Activated CD8-positive, alpha-beta T cell treated with anti-CD3 and anti-CD28 coated beads, Interleukin-2, amount 10 ng/mL, durations not matched to agents 7 days and 5 days (primary cell): ENCODE data around the gene ERN2. TPM values are rescaled to one million over a fixed set of nuclear protein-coding genes. Genes with fewer than 3 reads are reported as not detected.
A peak's percentile ranks its signal among the peaks of the same experiment; 100 is the strongest.

ENCODE experiments used
- ATAC-seq: fragments of 150-1000 bp; cut with Tn5 transposase; one replicate; pipeline ENCODE4 v1.10.0; 2021; ENCODE audit warnings: moderate library complexity
- CTCF ChIA-PET: fragments of 350-600 bp; sonication (Branson Sonifier 250); formaldehyde crosslinking; loops from one replicate; lab custom pipeline; 2021; ENCODE audit warnings: antibody characterized with exemption; lab: Charles Lee
- POLR2A ChIA-PET: fragments of 350-600 bp; sonication (Branson Sonifier 250); formaldehyde crosslinking; loops from one replicate; lab custom pipeline; 2021; ENCODE audit warnings: antibody characterized with exemption; lab: Charles Lee
- DNase-seq: peaks from one replicate; pipeline ENCODE4 v3.0.0-alpha.2; 2020
- H3K27ac Mint-ChIP-seq: one replicate; pipeline ENCODE4 v1.8.0; 2021; ENCODE audit warnings: mild to moderate bottlenecking, mixed read lengths
- H3K27me3 Mint-ChIP-seq: one replicate; pipeline ENCODE4 v1.8.0; 2021; ENCODE audit warnings: low read depth, mixed read lengths
- H3K36me3 Mint-ChIP-seq: one replicate; pipeline ENCODE4 v1.8.0; 2021; ENCODE audit warnings: low read depth, mixed read lengths
- H3K4me1 Mint-ChIP-seq: one replicate; pipeline ENCODE4 v1.8.0; 2021; ENCODE audit warnings: low read depth, mixed read lengths
- H3K4me3 Mint-ChIP-seq: one replicate; pipeline ENCODE4 v1.8.0; 2021; ENCODE audit warnings: mild to moderate bottlenecking, mixed read lengths
- H3K9me3 Mint-ChIP-seq: one replicate; pipeline ENCODE4 v1.8.0; 2022; ENCODE audit warnings: mixed read lengths; ENCODE audit not compliant: insufficient read depth
- total RNA-seq, 2 experiments: library from RNA; stranded (reverse); gene quantifications; one replicate each; pipeline ENCODE4 v1.2.3, GENCODE V29; 2021

The ERN2 gene
- total RNA-seq, 2 experiments from 2014 or later, result not detected

- Mint-ChIP-seq H3K27ac (no peak overlapping the region), H3K4me1 (no peaks in the 10 kb centered on the region), H3K27me3 (peaks cover 28% of the 10 kb centered on the region), H3K9me3 (peaks cover 16% of the 10 kb centered on the region), H3K36me3 (peaks cover 2% of the 10 kb centered on the region), H3K4me3 (no peak overlapping the region)
- ChIA-PET CTCF (no interaction called here), POLR2A (no interaction called here)
- no peak for ATAC-seq
- no peak for DNase-seq
These were observed 2.5 kb downstream of the ERN2 start for GRCh38 chr16:23710504-23710903.

- ChIA-PET POLR2A (no interaction called here), CTCF (no interaction called here)
- ATAC-seq (no peak), DNase-seq (no peak)
- Mint-ChIP-seq H3K9me3 (peaks cover 16% of the 10 kb centered on the region), H3K36me3 (peaks cover 2% of the 10 kb centered on the region), H3K4me3 (no peak overlapping the region), H3K4me1 (no peaks in the 10 kb centered on the region), H3K27me3 (peaks cover 31% of the 10 kb centered on the region), H3K27ac (no peak overlapping the region)
These were observed 3.0 kb downstream of the ERN2 start for GRCh38 chr16:23710008-23710407.

DNA sequence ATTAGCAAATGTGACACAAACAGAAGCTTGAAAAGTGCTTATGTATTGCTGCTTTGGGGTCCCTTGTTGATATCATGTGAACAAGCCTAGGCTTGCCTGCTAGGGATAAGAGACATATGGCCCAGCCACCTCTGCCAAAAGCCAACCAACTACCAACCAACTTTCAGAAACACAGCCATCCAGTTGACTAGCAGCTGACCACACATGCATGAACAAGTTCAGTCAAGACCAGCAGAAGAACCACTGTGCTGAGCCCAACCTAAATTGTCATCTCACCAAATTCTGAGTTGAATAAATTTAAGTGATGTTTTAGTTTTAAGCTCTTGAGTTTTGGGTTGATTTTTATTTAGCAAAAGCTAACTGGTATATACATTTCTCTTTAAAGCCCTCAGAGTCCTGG is 3.5 kb downstream of the ERN2 start:
- H3K27ac Mint-ChIP-seq, result no peak overlapping the region
- H3K4me3 Mint-ChIP-seq, result no peak overlapping the region
- no peaks in the 10 kb centered on the region for H3K4me1 Mint-ChIP-seq
- ATAC-seq, result no peak
- H3K9me3 Mint-ChIP-seq, result peaks cover 16% of the 10 kb centered on the region
- ChIA-PET CTCF (no interaction called here), POLR2A (no interaction called here)
- peaks cover 28% of the 10 kb centered on the region for H3K27me3 Mint-ChIP-seq
- H3K36me3 Mint-ChIP-seq, result peaks cover 2% of the 10 kb centered on the region
- no peak for DNase-seq

DNA sequence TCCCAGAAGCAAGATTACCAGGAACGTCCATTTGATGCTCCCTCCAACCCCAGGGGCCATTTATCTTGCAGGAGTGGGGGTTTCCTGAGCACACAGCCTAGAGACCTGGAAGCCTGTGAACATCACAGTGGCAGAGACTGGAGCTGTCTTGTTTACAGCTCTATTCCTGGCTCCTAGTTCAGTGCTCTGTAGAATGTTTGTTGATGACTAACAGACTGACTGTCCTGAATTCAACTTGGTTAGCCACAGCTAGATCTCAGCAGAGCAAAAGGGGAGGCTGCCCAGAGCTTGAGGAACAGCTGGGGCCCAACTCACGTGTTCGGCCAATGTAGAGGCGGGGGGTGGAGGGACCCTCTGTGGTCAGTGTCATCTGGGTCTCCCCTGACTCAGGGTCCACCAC is 6.6 kb downstream of the ERN2 start:
- Mint-ChIP-seq H3K9me3 (peaks cover 26% of the 10 kb centered on the region), H3K4me1 (no peaks in the 10 kb centered on the region), H3K27ac (no peak overlapping the region), H3K27me3 (peaks cover 20% of the 10 kb centered on the region), H3K4me3 (no peak overlapping the region), H3K36me3 (peaks cover 2% of the 10 kb centered on the region)
- ChIA-PET POLR2A (interaction anchor here (0.7 kb wide), 1 partner anchor 13 kb away, joined by 3 read pairs; no protein-coding TSS in a partner anchor), CTCF (no interaction called here)
- DNase-seq (no peak), ATAC-seq (no peak)

DNA sequence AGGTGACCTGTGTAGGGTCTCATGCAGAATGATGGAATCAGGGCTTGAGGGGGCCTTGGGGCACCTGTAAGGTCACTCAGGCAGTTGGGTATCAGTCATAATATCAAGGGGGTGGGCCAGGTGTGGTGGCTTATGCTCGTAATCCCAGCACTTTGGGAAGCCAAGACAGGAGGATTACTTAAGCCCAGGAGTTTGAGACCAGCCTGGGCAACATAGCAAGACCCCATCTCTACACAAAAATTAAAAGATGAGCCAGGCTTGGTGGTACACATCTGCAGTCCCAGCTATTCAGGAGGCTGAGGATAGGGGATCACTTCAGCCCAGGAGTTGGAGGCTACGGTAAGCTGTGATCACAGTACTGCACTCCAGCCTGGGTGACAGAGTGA is 7.5 kb downstream of the ERN2 start:
- no peak overlapping the region for H3K27ac Mint-ChIP-seq
- peaks cover 26% of the 10 kb centered on the region for H3K9me3 Mint-ChIP-seq
- H3K4me1 Mint-ChIP-seq, result no peaks in the 10 kb centered on the region
- H3K36me3 Mint-ChIP-seq, result peaks cover 2% of the 10 kb centered on the region
- DNase-seq (no peak), ATAC-seq (no peak)
- CTCF ChIA-PET, result no interaction called here
- H3K27me3 Mint-ChIP-seq, result peaks cover 18% of the 10 kb centered on the region
- POLR2A ChIA-PET, result no interaction called here
- H3K4me3 Mint-ChIP-seq, result no peak overlapping the region

DNA sequence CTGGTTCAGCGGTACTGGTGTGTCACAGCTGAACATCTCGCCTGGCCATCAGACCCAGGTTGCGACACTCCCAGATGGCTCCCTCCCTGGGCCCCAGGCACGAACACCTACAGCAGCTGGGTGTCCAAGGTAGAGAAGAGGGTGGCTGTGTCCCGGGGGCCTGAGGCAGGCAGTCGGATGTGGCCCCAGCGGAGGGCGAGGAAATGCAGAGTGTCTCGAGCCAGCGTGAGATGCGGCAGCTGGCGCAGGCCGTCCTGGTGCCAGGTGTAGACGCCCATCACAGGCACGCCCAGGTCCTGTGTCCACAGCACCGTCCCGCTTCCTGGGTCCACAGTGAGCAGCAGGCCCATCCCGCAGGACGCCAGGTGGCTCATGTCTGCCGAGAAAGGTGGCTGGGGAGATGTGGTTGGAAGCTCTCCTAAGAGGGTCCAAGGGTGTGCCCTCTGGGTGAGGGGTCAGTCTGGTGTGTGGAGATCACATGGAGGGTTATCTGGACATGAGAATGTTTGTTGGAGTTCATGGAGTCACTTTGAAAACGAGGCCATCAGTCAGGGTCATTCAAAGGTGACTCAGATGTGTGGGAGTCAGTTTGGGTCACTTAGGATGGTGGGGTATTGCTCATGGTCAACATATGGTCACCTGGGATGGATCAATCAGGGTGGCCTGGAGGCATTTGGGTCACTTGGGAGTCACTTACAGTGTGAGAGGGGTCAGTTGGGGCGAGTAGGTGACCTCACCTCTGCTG is 8.1 kb downstream of the ERN2 start:
- ATAC-seq, result no peak
- H3K36me3 Mint-ChIP-seq, result peaks cover 2% of the 10 kb centered on the region

DNA sequence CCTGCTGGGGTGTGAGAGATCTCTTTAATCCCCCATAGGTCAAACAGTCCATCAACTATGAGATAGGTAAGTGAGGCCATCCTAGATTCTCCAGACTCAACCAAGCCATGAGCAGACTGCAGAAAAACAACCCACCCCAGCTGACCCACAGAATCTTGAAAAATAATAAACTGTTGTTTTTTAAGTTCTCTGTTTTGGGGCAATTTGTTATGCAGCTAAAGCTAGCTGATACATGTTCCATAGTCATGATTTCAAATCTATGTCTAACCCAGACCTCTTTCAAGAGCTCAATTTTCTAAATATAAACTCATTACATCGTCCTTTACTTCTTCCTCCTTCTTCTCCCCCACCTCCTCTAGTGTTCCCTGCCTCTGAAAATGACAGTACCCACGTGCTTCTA is 10.1 kb downstream of the ERN2 start:
- CTCF ChIA-PET, result interaction anchor here (0.9 kb wide), 1 partner anchor 98 kb away, joined by 3 read pairs; no protein-coding TSS in a partner anchor
- no peak for ATAC-seq

More for the DNA sequence above, 8.1 kb downstream of the ERN2 start:
- H3K27ac Mint-ChIP-seq, result no peak overlapping the region
- no peaks in the 10 kb centered on the region for H3K4me1 Mint-ChIP-seq
- H3K27me3 Mint-ChIP-seq, result peaks cover 17% of the 10 kb centered on the region
- DNase-seq, result no peak
- POLR2A ChIA-PET, result no interaction called here
- H3K4me3 Mint-ChIP-seq, result no peak overlapping the region
- H3K9me3 Mint-ChIP-seq, result peaks cover 22% of the 10 kb centered on the region
- CTCF ChIA-PET, result no interaction called here

GRCh38 chr16:23701045-23701444 is 12.0 kb downstream of the ERN2 start:
- H3K4me3 Mint-ChIP-seq, result no peak overlapping the region
- POLR2A ChIA-PET, result no interaction called here
- peaks cover 8% of the 10 kb centered on the region for H3K4me1 Mint-ChIP-seq
- peaks cover 12% of the 10 kb centered on the region for H3K27me3 Mint-ChIP-seq
- H3K36me3 Mint-ChIP-seq, result peaks cover 2% of the 10 kb centered on the region
- DNase-seq (no peak), ATAC-seq (no peak)
- H3K9me3 Mint-ChIP-seq, result peaks cover 9% of the 10 kb centered on the region
- no peak overlapping the region for H3K27ac Mint-ChIP-seq
- CTCF ChIA-PET, result interaction anchor here (0.8 kb wide), 1 partner anchor 8 kb away, joined by 3 read pairs; no protein-coding TSS in a partner anchor

More for the DNA sequence above, 10.1 kb downstream of the ERN2 start:
- POLR2A ChIA-PET, result no interaction called here
- Mint-ChIP-seq H3K36me3 (peaks cover 2% of the 10 kb centered on the region), H3K4me1 (peaks cover 8% of the 10 kb centered on the region), H3K27ac (no peak overlapping the region), H3K9me3 (peaks cover 9% of the 10 kb centered on the region), H3K27me3 (peaks cover 12% of the 10 kb centered on the region), H3K4me3 (no peak overlapping the region)
- no peak for DNase-seq

DNA sequence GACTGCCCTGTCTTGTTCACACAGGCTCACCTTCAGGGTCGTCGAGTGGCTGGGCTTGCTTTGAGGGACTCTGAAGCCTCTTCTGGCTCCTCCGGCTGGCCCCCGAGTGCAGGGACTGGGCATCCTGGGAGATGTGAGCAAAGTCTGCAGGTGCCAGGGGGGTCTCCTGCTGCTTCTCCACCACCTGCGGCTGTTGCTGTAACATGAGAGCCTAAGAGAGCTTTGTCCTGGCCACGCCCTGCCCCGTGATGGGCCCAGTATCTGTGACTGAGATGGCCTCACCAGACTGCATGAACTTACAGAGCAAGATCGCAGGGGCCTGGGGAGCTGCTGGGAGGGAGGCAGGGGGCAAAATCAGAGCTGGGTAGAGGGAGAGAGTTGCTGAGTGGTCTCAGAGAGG is 12.5 kb downstream of the ERN2 start:
- CTCF ChIA-PET, result no interaction called here
- Mint-ChIP-seq H3K9me3 (peaks cover 9% of the 10 kb centered on the region), H3K27ac (no peak overlapping the region), H3K36me3 (peaks cover 2% of the 10 kb centered on the region), H3K27me3 (peaks cover 12% of the 10 kb centered on the region), H3K4me1 (peaks cover 8% of the 10 kb centered on the region), H3K4me3 (no peak overlapping the region)
- DNase-seq (no peak), ATAC-seq (no peak)
- POLR2A ChIA-PET, result no interaction called here

- H3K9me3 Mint-ChIP-seq, result peaks cover 9% of the 10 kb centered on the region
- no peak overlapping the region for H3K4me3 Mint-ChIP-seq
- peaks cover 2% of the 10 kb centered on the region for H3K36me3 Mint-ChIP-seq
- ChIA-PET CTCF (no interaction called here), POLR2A (interaction anchor here (0.7 kb wide), 1 partner anchor 15 kb away, joined by 4 read pairs; no protein-coding TSS in a partner anchor)
- H3K27ac Mint-ChIP-seq, result no peak overlapping the region
- H3K27me3 Mint-ChIP-seq, result peaks cover 9% of the 10 kb centered on the region
- ATAC-seq (no peak), DNase-seq (no peak)
- H3K4me1 Mint-ChIP-seq, result peaks cover 8% of the 10 kb centered on the region
These were observed 12.9 kb downstream of the ERN2 start for GRCh38 chr16:23700093-23700492.

DNA sequence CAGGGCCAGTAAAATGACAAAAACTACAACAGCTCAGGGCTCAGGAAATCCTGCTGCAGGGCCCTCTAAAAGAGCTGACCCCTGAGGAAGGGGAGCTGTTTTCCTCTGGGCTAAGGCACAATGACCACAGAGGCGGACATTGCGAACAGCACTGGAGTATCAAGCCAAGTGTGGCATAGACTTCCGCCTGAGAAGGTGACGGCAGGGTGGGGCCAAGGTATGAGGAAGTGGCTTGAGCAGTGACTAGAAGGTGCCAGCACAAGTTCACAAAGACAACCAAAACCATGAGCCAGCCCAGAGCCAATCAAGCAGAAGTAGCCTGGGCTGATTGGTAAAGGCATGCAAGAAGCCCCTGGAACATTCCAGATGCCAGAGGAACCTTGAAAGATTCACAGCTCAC is 13.9 kb downstream of the ERN2 start:
- ChIA-PET CTCF (no interaction called here), POLR2A (no interaction called here)
- H3K36me3 Mint-ChIP-seq, result peaks cover 2% of the 10 kb centered on the region
- ATAC-seq (peak; percentile 58), DNase-seq (peak; percentile 41)
- H3K9me3 Mint-ChIP-seq, result peaks cover 9% of the 10 kb centered on the region
- H3K27ac Mint-ChIP-seq, result peak overlapping the region; percentile 69
- H3K4me3 Mint-ChIP-seq, result no peak overlapping the region
- peaks cover 8% of the 10 kb centered on the region for H3K27me3 Mint-ChIP-seq
- peaks cover 16% of the 10 kb centered on the region for H3K4me1 Mint-ChIP-seq

DNA sequence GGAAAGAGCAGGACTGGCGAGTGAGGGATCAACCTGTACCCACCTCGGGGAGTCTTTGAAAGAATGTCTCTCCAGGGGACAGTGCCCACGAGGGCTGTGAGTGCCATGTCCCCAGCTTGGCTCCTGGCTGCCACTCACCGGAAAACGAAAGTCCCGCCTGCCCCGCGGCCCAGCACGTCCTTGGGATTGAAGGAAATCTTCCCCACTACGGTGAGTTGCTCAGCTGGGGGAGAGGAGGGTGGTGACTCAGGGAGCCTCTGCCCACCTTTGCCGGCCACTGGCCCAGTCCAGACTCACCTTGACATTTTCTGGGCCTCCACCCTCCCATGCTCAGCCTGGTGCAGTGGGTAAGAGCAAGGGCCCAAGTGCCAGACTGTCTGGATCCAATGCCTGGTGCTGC is 17.3 kb downstream of the ERN2 start:
- H3K27ac Mint-ChIP-seq, result no peak overlapping the region
- ATAC-seq (no peak), DNase-seq (no peak)
- H3K27me3 Mint-ChIP-seq, result peaks cover 2% of the 10 kb centered on the region
- peaks cover 12% of the 10 kb centered on the region for H3K36me3 Mint-ChIP-seq
- no peaks in the 10 kb centered on the region for H3K9me3 Mint-ChIP-seq
- peaks cover 16% of the 10 kb centered on the region for H3K4me1 Mint-ChIP-seq
- H3K4me3 Mint-ChIP-seq, result no peak overlapping the region
- ChIA-PET CTCF (interaction anchor here (0.6 kb wide), 1 partner anchor 22 kb away, joined by 3 read pairs; no protein-coding TSS in a partner anchor), POLR2A (no interaction called here)
